Heart left ventricle (tissue), 16 donors: Measurements from ENCODE around the gene CCNL1. TPM values are rescaled to one million over a fixed set of nuclear protein-coding genes. Genes with fewer than 3 reads are reported as not detected.

ENCODE experiments used
- ATAC-seq, 4 donors: fragments of 200-7000 bp; cut with Tn5 transposase; one replicate each; pipeline ENCODE4 v1.9.1; 2020 to 2022; ENCODE audit warnings: moderate library complexity in 4 of 4, mild to moderate bottlenecking in 3 of 4, moderate number of reproducible peaks in 1 of 4
- DNase-seq, 5 donors: peaks; one replicate each; pipeline ENCODE4 v3.0.0-alpha.2; 2020
- H3K27ac ChIP-seq, 12 donors: fragments of 200-600 bp; sonication (generic) in 4 of 12; one replicate each; pipeline versions ENCODE4 v1.5.0 to v1.8.0; 2016 to 2022; ENCODE audit warnings: mild to moderate bottlenecking in 2 of 12
- H3K27me3 ChIP-seq, 9 donors: fragments of 200-600 bp; sonication (generic) in 2 of 9; one replicate each; pipeline versions ENCODE4 v1.5.1 to v1.8.0; 2016 to 2022; ENCODE audit warnings: mild to moderate bottlenecking in 3 of 9
- H3K36me3 ChIP-seq, 9 donors: fragments of 200-600 bp; sonication (generic) in 2 of 9; one replicate each; pipeline versions ENCODE4 v1.5.0 to v1.8.0; 2018 to 2022; ENCODE audit warnings: mild to moderate bottlenecking in 2 of 9
- H3K4me1 ChIP-seq, 12 donors: fragments of 200-600 bp; sonication (generic) in 4 of 12; one replicate each; pipeline versions ENCODE4 v1.5.0 to v1.8.0; 2016 to 2022; ENCODE audit warnings: mild to moderate bottlenecking in 3 of 12
- H3K4me3 ChIP-seq, 12 donors: fragments of 200-600 bp; sonication (generic) in 4 of 12; one replicate each; pipeline versions ENCODE4 v1.5.0 to v1.8.0; 2017 to 2022; ENCODE audit warnings: mild to moderate bottlenecking in 9 of 12, moderate library complexity in 4 of 12
- H3K9me3 ChIP-seq, 12 donors: fragments of 200-600 bp; sonication (generic) in 4 of 12; one replicate each; pipeline versions ENCODE4 v1.5.0 to v1.8.0; 2016 to 2022; ENCODE audit warnings: mild to moderate bottlenecking in 1 of 12
- CTCF ChIP-seq, 12 donors: fragments of 200-600 bp; sonication (generic) in 4 of 12; IDR thresholded peaks; one replicate each; pipeline versions ENCODE4 v1.5.0 to v1.8.0; 2018 to 2022; ENCODE audit warnings: antibody characterized with exemption in 12 of 12, mild to moderate bottlenecking in 5 of 12
- POLR2A ChIP-seq, 2 donors: fragments of 450-650 bp; IDR thresholded peaks; one replicate each; pipeline ENCODE4 v1.6.1; 2017; ENCODE audit warnings: antibody characterized with exemption in 2 of 2, mild to moderate bottlenecking in 2 of 2, moderate library complexity in 2 of 2
- WGBS, 4 donors: extraction: QIAGEN DNeasy Blood & Tissue Kit in 2 of 4; methylation state at CpG; one replicate each; pipeline versions ENCODE4 v1.1.5 to v1.1.7; 2013 to 2018; 5-methylcytosine and 5-hydroxymethylcytosine counted together
- intact Hi-C, 10 donors: fragments of 100-400 bp; cut with DNase I; formaldehyde crosslinking; loops; one replicate each; pipeline versions ENCODE4 v1.11.1 to v1.14.2; 2022
- polyA plus RNA-seq, 2 donors: library from polyadenylated mRNA; stranded (reverse); fragments of 200-250 nt; gene quantifications; one replicate each; pipeline ENCODE4 v1.2.3, GENCODE V29; 2013
- total RNA-seq, 9 donors: library from RNA; depleted of rRNA in 2 of 9; stranded (reverse); fragments of >200 nt in 2 of 9; fragmentation: NEBNext Ultra II Directional in 3 of 9; extraction: Animal tissue kit (Norgen Biotek cat#: 25700) in 3 of 9; gene quantifications; one replicate each; pipeline versions ENCODE4 v1.1.0 to v1.2.4, GENCODE V29; 2016 to 2023
- donor health status: ischemic (EF 13 %, LVEDD 7.1; RV severe dilation, severe dysfunction).
- donor health status: healthy with polysubstance abuse.
- donor health status: DM: no; HTN: yes; CAD: no.
- donor health status: DM: no; HTN: no; CAD: no.
- donor health status: ischemic (EF 25% LVEDD 6.9; RV normal size, moderate dysfunction).
- donor health status: ischemic (EF 25% LVEDD 5.7; RV mildly dilated, moderate dysfunction).
- donor health status: healthy.
- donor health status: DM: yes; HTN: yes; CAD: no.
- donor health status: ischemic (EF 35%, LVEDD 5.7; RV mildly dilated, moderate dysfunction).
- donor health status: nonischemic (EF 11% LVEDD 7.7; RV severe dilation, severe dysfunction).
- donor health status: DM: yes; HTN: yes; CAD: no.
- donor health status: PGD.
- donor health status: ischemic (EF 29% LVEDD 5.4; RV normal size, mild dysfunction).
- donor health status: nonischemic (EF 23%, LVEDD 6.1; RV moderate dilation, normal function).

Gene CCNL1
- total and polyA plus RNA-seq, 11 donors: 15.5 to 66.7 (median 25.3) TPM

- Histone ChIP-seq H3K9me3 (no peaks in the 10 kb centered on the region), H3K4me3 (peak overlapping the region in 10 of 12 donors; percentile 12 to 43 (median 32)), H3K27ac (peak overlapping the region; percentile 68 to 88 (median 80)), H3K4me1 (peaks cover 5 to 77% (median 52%) of the 10 kb centered on the region in 12 donors), H3K27me3 (no peaks in the 10 kb centered on the region), H3K36me3 (no peaks in the 10 kb centered on the region)
- WGBS, 4 donors: 19 to 22% (median 20%) methylated on average over 23 of the region's 23 CpGs
- peak in 4 of 5 donors; percentile 46 to 66 (median 55) for DNase-seq
- peak; percentile 47 to 77 (median 70) for TF ChIP-seq CTCF (IDR thresholded peaks at IDR 0.05)
- TF ChIP-seq POLR2A (IDR thresholded peaks at IDR 0.05): no peak
- peak; percentile 3 to 65 (median 18) for ATAC-seq
- intact Hi-C loops: loop anchor here (1.0 to 10.0 kb wide), 19 partner anchors 38 to 983 kb away; partner anchors contain the start of genes LEKR1 (in 5 of the 10), TIPARP (in 2 of the 10) and SSR3 (in 1 of the 10)
Measured at GRCh38 chr3:157130467-157131251, 29.3 kb downstream of the CCNL1 start.

- intact Hi-C loops: loop anchor here (1.0 to 10.0 kb wide), 19 partner anchors 38 to 983 kb away; partner anchors contain the start of genes LEKR1 (in 5 of the 10), TIPARP (in 2 of the 10) and SSR3 (in 1 of the 10)
- WGBS, 4 donors: 38 to 44% (median 43%) methylated on average over 20 of the region's 20 CpGs
- Histone ChIP-seq H3K27ac (peak overlapping the region; percentile 68 to 88 (median 80)), H3K36me3 (no peaks in the 10 kb centered on the region), H3K9me3 (no peaks in the 10 kb centered on the region), H3K27me3 (no peaks in the 10 kb centered on the region), H3K4me3 (peak overlapping the region in 10 of 12 donors; percentile 12 to 43 (median 32)), H3K4me1 (peaks cover 5 to 70% (median 46%) of the 10 kb centered on the region in 12 donors)
- DNase-seq (peak in 1 of 5 donors; percentile 38), ATAC-seq (peak in 2 of 4 donors; percentile 7 to 57)
- TF ChIP-seq POLR2A (IDR thresholded peaks at IDR 0.05) (no peak), CTCF (IDR thresholded peaks at IDR 0.05) (no peak)
Measured at GRCh38 chr3:157129803-157130466, 30.0 kb downstream of the CCNL1 start.

GRCh38 chr3:157128771-157129681 is 30.9 kb downstream of the CCNL1 start:
- TF ChIP-seq POLR2A (IDR thresholded peaks at IDR 0.05): no peak
- no peak for TF ChIP-seq CTCF (IDR thresholded peaks at IDR 0.05)
- DNase-seq (peak in 1 of 5 donors; percentile 40), ATAC-seq (peak in 3 of 4 donors; percentile 3 to 16 (median 9))
- no peaks in the 10 kb centered on the region for H3K27me3 ChIP-seq
- no peaks in the 10 kb centered on the region for H3K36me3 ChIP-seq
- H3K9me3 ChIP-seq: no peaks in the 10 kb centered on the region
- H3K27ac ChIP-seq: peak overlapping the region; percentile 29 to 88 (median 80)
- no peak overlapping the region for H3K4me3 ChIP-seq
- intact Hi-C loops: loop anchor here in 2 of 10 donors (2.0 to 5.0 kb wide), 2 partner anchors 37 to 40 kb away; no protein-coding TSS in a partner anchor
- H3K4me1 ChIP-seq: peaks cover 5 to 62% (median 39%) of the 10 kb centered on the region in 12 donors
- WGBS, 4 donors: 51 to 55% (median 52%) methylated on average over 13 to 14 of the region's 14 CpGs
